ENCODE data around the gene CRAT.
"Not testable (repeated sequence)": the region's sequence is repeated elsewhere in the genome, so short reads cannot be mapped to it uniquely, and the experiment has no call there.

The CRAT gene

GRCh38 chr9:129138144-129138462 lies 27.5 kb upstream of the CRAT start:
- no peak for DNase-seq

- no peak for DNase-seq
Measured at GRCh38 chr9:129137292-129138143, 26.9 kb upstream of the CRAT start.

- DNase-seq: no peak
Measured at GRCh38 chr9:129136446-129137035, 25.9 kb upstream of the CRAT start.

GRCh38 chr9:129135476-129135875 lies 24.9 kb upstream of the CRAT start:
- DNase-seq: no peak

- no peak for DNase-seq
Measured at GRCh38 chr9:129133082-129133481, 22.5 kb upstream of the CRAT start.

GRCh38 chr9:129131300-129132145 lies 20.9 kb upstream of the CRAT start:
- DNase-seq: peak; percentile 87

- DNase-seq: no peak
Measured at GRCh38 chr9:129130791-129131190, 20.2 kb upstream of the CRAT start.

- DNase-seq: not testable (repeated sequence)
Measured at GRCh38 chr9:129130271-129130670, 19.7 kb upstream of the CRAT start.

- DNase-seq: no peak
Measured at GRCh38 chr9:129128689-129129088, 18.1 kb upstream of the CRAT start.

GRCh38 chr9:129126749-129127618 lies 16.4 kb upstream of the CRAT start:
- DNase-seq: no peak

- no peak for DNase-seq
Measured at GRCh38 chr9:129125478-129125877, 14.9 kb upstream of the CRAT start.

- peak; percentile 51 for DNase-seq
Measured at GRCh38 chr9:129124506-129125069, 14.0 kb upstream of the CRAT start.

- not testable (repeated sequence) for DNase-seq
Measured at GRCh38 chr9:129122976-129123375, 12.4 kb upstream of the CRAT start.

- DNase-seq: no peak
Measured at GRCh38 chr9:129122133-129122532, 11.5 kb upstream of the CRAT start.

- DNase-seq: no peak
Measured at GRCh38 chr9:129121483-129121882, 10.9 kb upstream of the CRAT start.

- DNase-seq: no peak
Measured at GRCh38 chr9:129118799-129119198, 8.2 kb upstream of the CRAT start.

GRCh38 chr9:129113645-129114304 lies 3.2 kb upstream of the CRAT start:
- peak; percentile 69 for DNase-seq

GRCh38 chr9:129112526-129112925 lies 1.9 kb upstream of the CRAT start:
- DNase-seq: not testable (repeated sequence)

- DNase-seq: peak; percentile 75
Measured at GRCh38 chr9:129111528-129112151, 1.0 kb upstream of the CRAT start.

GRCh38 chr9:129109952-129110739 lies 447 bp downstream of the CRAT start:
- DNase-seq: peak; percentile 43

Data from hematopoietic multipotent progenitor cell treated with erythropoietin and hydrocortisone succinate and interleukin-3 and kit ligand, for 4 days (in vitro differentiated cells).